Stimulated activated CD8-positive, alpha-beta memory T cell treated with anti-CD3 and anti-CD28 coated beads, Interleukin-7, amount 100 ng/mL, for 1 hour (primary cell): Measurements from ENCODE around the gene RACGAP1.
A peak's percentile ranks its signal among the peaks of the same experiment; 100 is the strongest.

Experiments used
- DNase-seq, 2 donors: peaks; one replicate each; pipeline ENCODE4 v3.0.0-alpha.2; 2020; ENCODE audit warnings: low read depth in 2 of 2

The RACGAP1 gene

GRCh38 chr12:50056639-50056976 lies 31.3 kb upstream of the RACGAP1 start:
- DNase-seq, result no peak

GRCh38 chr12:50055831-50056638 lies 30.7 kb upstream of the RACGAP1 start:
- DNase-seq, result peak in 1 of 2 donors; percentile 32

GRCh38 chr12:50053583-50053982 lies 28.3 kb upstream of the RACGAP1 start:
- no peak for DNase-seq

GRCh38 chr12:50052964-50053363 lies 27.7 kb upstream of the RACGAP1 start:
- no peak for DNase-seq

- DNase-seq, result no peak
These were observed 27.2 kb upstream of the RACGAP1 start for GRCh38 chr12:50052544-50052943.

GRCh38 chr12:50051101-50051806 lies 26.0 kb upstream of the RACGAP1 start:
- no peak for DNase-seq

- no peak for DNase-seq
These were observed 25.3 kb upstream of the RACGAP1 start for GRCh38 chr12:50050410-50051098.

- DNase-seq, result no peak
These were observed 24.8 kb upstream of the RACGAP1 start for GRCh38 chr12:50050119-50050385.

- no peak for DNase-seq
These were observed 24.2 kb upstream of the RACGAP1 start for GRCh38 chr12:50049254-50050118.

- no peak for DNase-seq
These were observed 22.5 kb upstream of the RACGAP1 start for GRCh38 chr12:50047693-50048250.

- no peak for DNase-seq
These were observed 18.6 kb upstream of the RACGAP1 start for GRCh38 chr12:50043854-50044253.

- DNase-seq, result no peak
These were observed 18.0 kb upstream of the RACGAP1 start for GRCh38 chr12:50043308-50043707.

GRCh38 chr12:50042693-50043092 lies 17.4 kb upstream of the RACGAP1 start:
- no peak for DNase-seq

GRCh38 chr12:50041962-50042361 lies 16.7 kb upstream of the RACGAP1 start:
- DNase-seq, result no peak

- DNase-seq, result no peak
These were observed 16.0 kb upstream of the RACGAP1 start for GRCh38 chr12:50041062-50041860.

- DNase-seq, result no peak
These were observed 15.4 kb upstream of the RACGAP1 start for GRCh38 chr12:50040657-50041056.

GRCh38 chr12:50039151-50039835 lies 14.0 kb upstream of the RACGAP1 start:
- peak; percentile 62 to 87 for DNase-seq

GRCh38 chr12:50038336-50038735 lies 13.0 kb upstream of the RACGAP1 start:
- no peak for DNase-seq

GRCh38 chr12:50032854-50033581 lies 7.7 kb upstream of the RACGAP1 start:
- no peak for DNase-seq

GRCh38 chr12:50032515-50032853 lies 7.2 kb upstream of the RACGAP1 start:
- DNase-seq, result no peak
